ENCODE measurements around the gene DBN1. TPM values are rescaled to one million over a fixed set of nuclear protein-coding genes. Genes with fewer than 3 reads are reported as not detected.
A peak's percentile ranks its signal among the peaks of the same experiment; 100 is the strongest.

Gene DBN1
- total and polyA plus RNA-seq, 2 experiments from 2014 or later = 163 to 257 TPM

DNA sequence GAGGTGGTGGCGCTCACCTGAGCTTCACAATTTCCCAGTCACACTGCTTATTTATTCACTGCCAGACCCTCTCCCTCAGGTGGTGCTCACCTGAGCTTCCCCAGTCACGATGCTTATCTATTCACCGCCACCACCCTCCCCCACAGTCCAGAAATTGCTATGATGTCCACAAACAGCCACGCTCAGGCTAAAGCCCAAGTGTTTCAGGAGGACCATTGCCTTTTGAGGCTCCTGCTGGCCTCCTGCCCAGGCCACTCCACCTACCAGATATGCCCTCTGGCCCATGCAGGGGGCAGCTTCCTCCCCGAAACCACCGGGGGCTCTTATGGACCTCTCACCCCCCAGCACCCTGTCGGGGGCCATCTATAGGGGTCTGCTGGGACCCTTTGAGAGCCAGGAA lies 19.4 kb upstream of the DBN1 start:
- Histone ChIP-seq H3K27me3 (replicated peaks; ENCODE audit: insufficient read depth) (no peaks in the 10 kb centered on the region), H3K4me1 (ENCODE audit: insufficient read depth) (peaks cover 23% of the 10 kb centered on the region), H3K27ac (peak overlapping the region; percentile 83), H3K36me3 (ENCODE audit: low read depth) (peaks cover 31% of the 10 kb centered on the region; the same call in 1 of the 2 replicates), H3K4me2 (ENCODE audit: unreplicated experiment) (no peak overlapping the region), H3F3A (ENCODE audit: insufficient read depth) (peaks cover 20% of the 10 kb centered on the region), H3K9me2 (ENCODE audit: insufficient read depth) (no peaks in the 10 kb centered on the region), H3K9ac (peak overlapping the region; percentile 64; the same call in 1 of the 2 replicates), H3K4me3 (no peak overlapping the region), H3K79me2 (ENCODE audit: insufficient read depth) (peaks cover 68% of the 10 kb centered on the region), H3K9me3 (ENCODE audit: low read depth) (no peaks in the 10 kb centered on the region), H2AFZ (no peak overlapping the region), H4K20me1 (ENCODE audit: insufficient read depth) (no peaks in the 10 kb centered on the region)
- in situ Hi-C loops (cut with MboI) = no loop called here
- 88 to 91% methylated on average over 7 of the region's 7 CpGs for WGBS, 2 experiments (ENCODE audit: low coverage in 1 of 2, low lambda C conversion rate in 2 of 2, missing lambda C conversion rate in 2 of 2)
- no peak for DNase-seq
- TF ChIP-seq EZH2phosphoT487 (IDR thresholded peaks at IDR 0.05; ENCODE audit: insufficient read depth, low read depth) = no peak
- TF ChIP-seq EZH2 (IDR thresholded peaks at IDR 0.05; ENCODE audit: insufficient read depth, poor library complexity, severe bottlenecking) = no peak

GRCh38 chr5:177491983-177492746 lies 18.7 kb upstream of the DBN1 start:
- in situ Hi-C loops (cut with MboI) = no loop called here
- peaks cover 75% of the 10 kb centered on the region for H3K79me2 ChIP-seq (ENCODE audit: insufficient read depth)
- no peak for TF ChIP-seq EZH2phosphoT487 (IDR thresholded peaks at IDR 0.05; ENCODE audit: insufficient read depth, low read depth)
- TF ChIP-seq EZH2 (IDR thresholded peaks at IDR 0.05; ENCODE audit: insufficient read depth, poor library complexity, severe bottlenecking) = no peak
- no peak overlapping the region for H3K4me3 ChIP-seq
- no peak overlapping the region for H2AFZ ChIP-seq
- peaks cover 38% of the 10 kb centered on the region for H3K36me3 ChIP-seq (ENCODE audit: low read depth)
- H3K9me3 ChIP-seq (ENCODE audit: low read depth) = no peaks in the 10 kb centered on the region
- peaks cover 23% of the 10 kb centered on the region for H3K4me1 ChIP-seq (ENCODE audit: insufficient read depth)
- no peak overlapping the region for H3K4me2 ChIP-seq (ENCODE audit: unreplicated experiment)
- no peak for DNase-seq
- 94 to 95% methylated on average over 50 to 53 of the region's 54 CpGs for WGBS, 2 experiments (ENCODE audit: low coverage in 1 of 2, low lambda C conversion rate in 2 of 2, missing lambda C conversion rate in 2 of 2)
- H3F3A ChIP-seq (ENCODE audit: insufficient read depth) = peaks cover 27% of the 10 kb centered on the region
- H3K27me3 ChIP-seq (replicated peaks; ENCODE audit: insufficient read depth) = no peaks in the 10 kb centered on the region
- H3K9ac ChIP-seq = no peak overlapping the region
- H3K27ac ChIP-seq = no peak overlapping the region
- no peaks in the 10 kb centered on the region for H3K9me2 ChIP-seq (ENCODE audit: insufficient read depth)
- no peaks in the 10 kb centered on the region for H4K20me1 ChIP-seq (ENCODE audit: insufficient read depth)

DNA sequence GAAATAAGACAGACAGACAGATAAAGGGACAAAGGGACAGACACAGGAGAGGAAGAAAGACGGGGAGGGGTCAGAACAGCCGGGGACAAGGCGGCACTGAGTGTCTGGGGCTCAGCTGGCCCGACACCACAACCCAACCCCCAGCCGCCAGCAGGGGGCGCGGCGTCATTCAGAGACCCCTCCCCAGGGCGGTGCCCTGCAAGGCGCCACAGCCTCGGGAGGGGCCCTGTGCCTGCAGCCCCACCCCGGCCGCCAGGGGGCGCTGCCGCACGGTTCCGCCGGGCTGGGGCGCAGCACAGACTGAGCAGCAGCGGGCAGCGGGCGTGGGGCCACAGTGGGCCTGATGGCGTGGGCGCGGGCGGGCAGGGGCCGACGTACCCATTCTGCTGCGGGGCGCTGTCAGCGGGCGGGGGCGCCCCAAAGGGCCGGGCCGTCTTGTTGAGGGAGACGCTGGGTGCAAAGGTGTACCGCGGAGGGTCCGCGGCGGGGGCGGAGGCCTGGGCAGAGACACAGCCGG lies 18.1 kb upstream of the DBN1 start:
- WGBS, 2 experiments (ENCODE audit: low coverage in 1 of 2, low lambda C conversion rate in 2 of 2, missing lambda C conversion rate in 2 of 2) = 41 to 74% methylated on average over 17 to 40 of the region's 43 CpGs

GRCh38 chr5:177490992-177491391 lies 17.6 kb upstream of the DBN1 start:
- Histone ChIP-seq H3K9me3 (ENCODE audit: low read depth) (no peaks in the 10 kb centered on the region), H3K36me3 (ENCODE audit: low read depth) (peaks cover 49% of the 10 kb centered on the region), H3K27ac (no peak overlapping the region), H3K9me2 (ENCODE audit: insufficient read depth) (no peaks in the 10 kb centered on the region), H3K4me1 (ENCODE audit: insufficient read depth) (peaks cover 23% of the 10 kb centered on the region), H3K9ac (no peak overlapping the region), H3K79me2 (ENCODE audit: insufficient read depth) (peaks cover 77% of the 10 kb centered on the region), H3K4me3 (no peak overlapping the region), H2AFZ (no peak overlapping the region), H3K4me2 (ENCODE audit: unreplicated experiment) (no peak overlapping the region), H3F3A (ENCODE audit: insufficient read depth) (peaks cover 35% of the 10 kb centered on the region), H3K27me3 (replicated peaks; ENCODE audit: insufficient read depth) (no peaks in the 10 kb centered on the region), H4K20me1 (ENCODE audit: insufficient read depth) (0 out of 2 replicates have a peak, but pooled peaks cover 4% of the 10 kb centered on the region)
- DNase-seq = no peak
- WGBS, 2 experiments (ENCODE audit: low coverage in 1 of 2, low lambda C conversion rate in 2 of 2, missing lambda C conversion rate in 2 of 2) = 97 to 99% methylated on average over 13 to 16 of the region's 16 CpGs
- in situ Hi-C loops (cut with MboI) = no loop called here
- TF ChIP-seq EZH2 (IDR thresholded peaks at IDR 0.05; ENCODE audit: insufficient read depth, poor library complexity, severe bottlenecking) (no peak), EZH2phosphoT487 (IDR thresholded peaks at IDR 0.05; ENCODE audit: insufficient read depth, low read depth) (no peak)

More for the DNA sequence above, 18.1 kb upstream of the DBN1 start:
- Histone ChIP-seq H3K27me3 (replicated peaks; ENCODE audit: insufficient read depth) (no peaks in the 10 kb centered on the region), H2AFZ (no peak overlapping the region), H3K9me3 (ENCODE audit: low read depth) (no peaks in the 10 kb centered on the region), H3K4me2 (ENCODE audit: unreplicated experiment) (no peak overlapping the region), H3K27ac (no peak overlapping the region), H4K20me1 (ENCODE audit: insufficient read depth) (no peaks in the 10 kb centered on the region), H3K36me3 (ENCODE audit: low read depth) (peaks cover 44% of the 10 kb centered on the region), H3K9me2 (ENCODE audit: insufficient read depth) (no peaks in the 10 kb centered on the region), H3K9ac (no peak overlapping the region), H3K4me1 (ENCODE audit: insufficient read depth) (peaks cover 23% of the 10 kb centered on the region), H3K4me3 (no peak overlapping the region), H3F3A (ENCODE audit: insufficient read depth) (peaks cover 31% of the 10 kb centered on the region), H3K79me2 (ENCODE audit: insufficient read depth) (peaks cover 77% of the 10 kb centered on the region)
- in situ Hi-C loops (cut with MboI) = no loop called here
- TF ChIP-seq EZH2phosphoT487 (IDR thresholded peaks at IDR 0.05; ENCODE audit: insufficient read depth, low read depth) (no peak), EZH2 (IDR thresholded peaks at IDR 0.05; ENCODE audit: insufficient read depth, poor library complexity, severe bottlenecking) (no peak)
- DNase-seq = peak; percentile 57

Data from GM23248 (cell line).